ENCODE results near the gene DIP2C. TPM values are rescaled to one million over a fixed set of nuclear protein-coding genes. Genes with fewer than 3 reads are reported as not detected.

The DIP2C gene
- total and polyA plus RNA-seq, 2 donors: 21.0 to 24.3 TPM

DNA sequence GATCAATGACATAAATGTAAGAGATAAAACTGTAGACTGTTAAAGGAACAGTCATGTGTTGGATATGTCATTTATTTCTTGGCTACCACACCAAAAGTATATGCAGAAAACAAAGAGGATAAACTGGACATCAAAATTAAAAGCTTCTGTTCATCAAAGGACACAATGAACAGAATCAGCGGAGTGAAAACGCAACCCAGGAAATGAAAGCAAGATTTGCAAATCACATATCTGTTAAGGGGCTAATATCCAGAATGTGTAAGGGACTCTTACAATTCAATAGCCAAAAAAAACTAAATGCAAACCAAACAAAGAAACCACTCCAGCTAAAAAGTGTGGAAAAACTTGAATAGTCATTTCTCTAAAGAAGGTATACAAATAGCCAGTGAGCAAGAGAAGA, 390.0 kb downstream of the DIP2C start:
- WGBS: 93% methylated on average over 2 of the region's 2 CpGs
- Histone ChIP-seq H3K36me3 (ENCODE audit: insufficient read depth) (no peaks in the 10 kb centered on the region), H3K4me1 (ENCODE audit: insufficient read depth) (no peaks in the 10 kb centered on the region), H3K4me3 (ENCODE audit: low read depth, low read length) (no peak overlapping the region), H3K27ac (ENCODE audit: low read depth) (no peak overlapping the region)
- no peak for DNase-seq (ENCODE audit: extremely low spot score)

- no peak for DNase-seq (ENCODE audit: extremely low spot score)
- H3K27ac ChIP-seq (ENCODE audit: low read depth): no peak overlapping the region
- no peaks in the 10 kb centered on the region for H3K36me3 ChIP-seq (ENCODE audit: insufficient read depth)
- 86% methylated on average over 9 of the region's 9 CpGs for WGBS
- no peak overlapping the region for H3K4me3 ChIP-seq (ENCODE audit: low read depth, low read length)
- H3K4me1 ChIP-seq (ENCODE audit: insufficient read depth): no peaks in the 10 kb centered on the region
Observed at GRCh38 chr10:298033-298432, 391.4 kb downstream of the DIP2C start.

DNA sequence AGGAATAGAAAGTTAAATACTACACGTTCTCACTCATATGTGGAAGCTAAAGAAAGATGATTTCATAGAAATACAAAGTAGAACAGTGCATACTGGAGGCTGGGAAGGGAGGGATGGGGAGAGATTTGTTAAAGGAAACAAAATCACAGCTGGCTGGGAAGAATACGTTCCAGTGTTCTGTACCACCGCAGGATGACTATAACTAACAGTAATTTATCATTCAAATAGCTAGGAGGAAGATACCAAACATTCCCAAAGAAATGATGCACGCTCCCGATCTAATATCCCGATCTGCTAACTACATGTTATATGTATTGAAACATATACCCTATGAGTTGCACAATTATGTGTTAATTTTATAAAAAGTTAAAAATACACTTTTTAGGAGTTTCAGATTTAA, 391.9 kb downstream of the DIP2C start:
- Histone ChIP-seq H3K27ac (ENCODE audit: low read depth) (no peak overlapping the region), H3K4me3 (ENCODE audit: low read depth, low read length) (no peak overlapping the region), H3K4me1 (ENCODE audit: insufficient read depth) (no peaks in the 10 kb centered on the region), H3K36me3 (ENCODE audit: insufficient read depth) (no peaks in the 10 kb centered on the region)
- 33% methylated on average over 6 of the region's 6 CpGs for WGBS
- DNase-seq (ENCODE audit: extremely low spot score): no peak

GRCh38 chr10:293636-294035, 395.8 kb downstream of the DIP2C start:
- DNase-seq (ENCODE audit: extremely low spot score): no peak
- WGBS: 82% methylated on average over 4 of the region's 4 CpGs
- Histone ChIP-seq H3K27ac (ENCODE audit: low read depth) (no peak overlapping the region), H3K36me3 (ENCODE audit: insufficient read depth) (no peaks in the 10 kb centered on the region), H3K4me1 (ENCODE audit: insufficient read depth) (no peaks in the 10 kb centered on the region), H3K4me3 (ENCODE audit: low read depth, low read length) (no peak overlapping the region)

GRCh38 chr10:290026-290725, 399.3 kb downstream of the DIP2C start:
- Histone ChIP-seq H3K4me3 (ENCODE audit: low read depth, low read length) (no peak overlapping the region), H3K4me1 (ENCODE audit: insufficient read depth) (no peaks in the 10 kb centered on the region), H3K27ac (ENCODE audit: low read depth) (no peak overlapping the region), H3K36me3 (ENCODE audit: insufficient read depth) (peaks cover 1% of the 10 kb centered on the region)
- no peak for DNase-seq (ENCODE audit: extremely low spot score)
- 92% methylated on average over 17 of the region's 17 CpGs for WGBS

DNA sequence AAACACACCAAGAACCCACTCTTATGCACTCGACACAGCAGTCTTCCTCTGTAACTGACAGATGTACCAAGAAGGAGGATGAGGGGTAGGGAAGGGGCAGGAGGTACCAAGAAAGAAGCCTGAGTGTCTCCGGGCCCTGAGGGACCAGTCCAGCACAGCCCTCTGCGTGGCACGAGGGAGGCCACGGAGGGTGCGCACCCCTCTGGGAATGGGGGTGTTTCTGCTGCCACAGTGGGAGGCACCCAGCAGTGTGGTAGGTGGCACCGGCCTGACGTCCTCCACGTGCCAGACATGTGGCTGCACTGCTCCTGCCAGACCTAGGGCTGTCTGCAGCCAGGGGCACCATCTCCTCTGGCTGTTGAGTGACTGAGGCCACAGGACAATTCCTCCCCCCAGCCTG, 399.9 kb downstream of the DIP2C start:
- Histone ChIP-seq H3K27ac (ENCODE audit: low read depth) (no peak overlapping the region), H3K36me3 (ENCODE audit: insufficient read depth) (peaks cover 1% of the 10 kb centered on the region), H3K4me3 (ENCODE audit: low read depth, low read length) (no peak overlapping the region), H3K4me1 (ENCODE audit: insufficient read depth) (no peaks in the 10 kb centered on the region)
- DNase-seq (ENCODE audit: extremely low spot score): no peak
- 96% methylated on average over 9 of the region's 9 CpGs for WGBS

- Histone ChIP-seq H3K4me1 (ENCODE audit: insufficient read depth) (no peaks in the 10 kb centered on the region), H3K4me3 (ENCODE audit: low read depth, low read length) (no peak overlapping the region), H3K27ac (ENCODE audit: low read depth) (no peak overlapping the region), H3K36me3 (ENCODE audit: insufficient read depth) (peaks cover 1% of the 10 kb centered on the region)
- no peak for DNase-seq (ENCODE audit: extremely low spot score)
- WGBS: 94% methylated on average over 27 of the region's 27 CpGs
Observed at GRCh38 chr10:288316-289200, 400.9 kb downstream of the DIP2C start.

DNA sequence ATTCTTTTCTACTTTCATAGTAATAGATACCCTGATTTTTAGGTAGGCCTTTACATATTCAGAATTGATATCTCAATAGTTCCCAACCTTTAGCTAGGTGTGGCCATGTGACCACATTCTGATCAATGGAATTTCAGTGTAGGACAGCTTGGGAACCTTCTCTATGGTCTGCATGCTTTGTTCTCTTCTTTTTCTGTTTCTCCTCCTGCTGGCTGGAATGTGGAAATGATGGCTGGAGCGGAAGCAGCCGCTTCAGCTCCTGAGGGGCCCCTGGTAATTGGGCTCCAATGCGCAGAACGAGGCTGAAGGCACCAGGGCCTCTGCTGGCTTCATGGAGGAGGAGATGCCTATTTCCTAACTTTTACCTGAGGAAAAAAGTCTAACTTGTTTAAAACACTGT, 401.7 kb downstream of the DIP2C start:
- Histone ChIP-seq H3K36me3 (ENCODE audit: insufficient read depth) (peaks cover 1% of the 10 kb centered on the region), H3K4me3 (ENCODE audit: low read depth, low read length) (no peak overlapping the region), H3K4me1 (ENCODE audit: insufficient read depth) (no peaks in the 10 kb centered on the region), H3K27ac (ENCODE audit: low read depth) (no peak overlapping the region)
- DNase-seq (ENCODE audit: extremely low spot score): no peak
- 96% methylated on average over 4 of the region's 4 CpGs for WGBS

GRCh38 chr10:287026-287709, 402.3 kb downstream of the DIP2C start:
- Histone ChIP-seq H3K4me1 (ENCODE audit: insufficient read depth) (no peaks in the 10 kb centered on the region), H3K4me3 (ENCODE audit: low read depth, low read length) (no peak overlapping the region), H3K36me3 (ENCODE audit: insufficient read depth) (peaks cover 1% of the 10 kb centered on the region), H3K27ac (ENCODE audit: low read depth) (no peak overlapping the region)
- WGBS: 47% methylated on average over 4 of the region's 4 CpGs
- no peak for DNase-seq (ENCODE audit: extremely low spot score)

GRCh38 chr10:285216-285615, 404.3 kb downstream of the DIP2C start:
- WGBS: 85% methylated on average over 15 of the region's 15 CpGs
- H3K4me1 ChIP-seq (ENCODE audit: insufficient read depth): no peaks in the 10 kb centered on the region
- peaks cover 1% of the 10 kb centered on the region for H3K36me3 ChIP-seq (ENCODE audit: insufficient read depth)
- no peak for DNase-seq (ENCODE audit: extremely low spot score)
- H3K4me3 ChIP-seq (ENCODE audit: low read depth, low read length): no peak overlapping the region
- no peak overlapping the region for H3K27ac ChIP-seq (ENCODE audit: low read depth)

DNA sequence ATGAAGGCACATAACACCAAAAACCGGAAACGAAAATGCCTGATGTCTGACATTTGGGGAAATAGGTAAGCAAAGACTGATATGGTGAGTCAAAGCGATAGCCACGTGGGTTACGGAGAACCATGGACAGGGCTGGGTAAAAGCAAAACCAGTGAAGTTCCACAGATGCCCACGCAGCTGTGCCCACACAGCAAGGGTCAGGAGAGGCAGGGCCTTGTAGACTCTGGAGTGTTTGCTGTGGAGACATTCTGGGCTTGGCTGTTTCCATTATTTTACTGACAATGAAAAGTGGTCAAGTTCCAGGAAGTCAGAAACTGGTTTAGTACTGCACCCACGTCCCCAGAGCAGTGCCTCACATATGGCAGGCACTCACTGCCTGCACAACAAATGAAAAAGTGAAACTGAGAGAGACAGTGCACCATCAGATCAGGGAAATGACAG, 405.5 kb downstream of the DIP2C start:
- no peak for DNase-seq (ENCODE audit: extremely low spot score)
- no peak overlapping the region for H3K27ac ChIP-seq (ENCODE audit: low read depth)
- no peak overlapping the region for H3K4me3 ChIP-seq (ENCODE audit: low read depth, low read length)
- no peaks in the 10 kb centered on the region for H3K4me1 ChIP-seq (ENCODE audit: insufficient read depth)
- WGBS: 90% methylated on average over 7 of the region's 7 CpGs
- peaks cover 1% of the 10 kb centered on the region for H3K36me3 ChIP-seq (ENCODE audit: insufficient read depth)

DNA sequence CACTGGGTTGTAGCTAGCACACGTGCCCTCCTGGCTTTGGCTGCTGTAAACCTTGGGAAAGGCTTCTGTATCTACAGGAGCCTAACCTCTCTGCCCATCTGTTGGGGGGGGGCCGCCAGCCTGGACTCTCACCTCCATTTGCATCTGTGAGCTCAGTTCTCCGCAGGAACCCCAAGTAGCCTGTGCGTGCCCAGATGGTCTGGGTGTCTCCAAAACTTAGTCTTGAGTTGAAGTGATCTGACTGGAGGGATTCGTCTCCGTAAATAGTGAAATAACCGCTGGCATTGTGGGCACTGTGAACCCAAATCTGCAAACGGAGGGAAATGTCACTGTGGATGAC, 406.4 kb downstream of the DIP2C start:
- no peak overlapping the region for H3K4me3 ChIP-seq (ENCODE audit: low read depth, low read length)
- no peaks in the 10 kb centered on the region for H3K4me1 ChIP-seq (ENCODE audit: insufficient read depth)
- WGBS: 93% methylated on average over 8 of the region's 8 CpGs
- H3K27ac ChIP-seq (ENCODE audit: low read depth): no peak overlapping the region
- no peak for DNase-seq (ENCODE audit: extremely low spot score)
- peaks cover 1% of the 10 kb centered on the region for H3K36me3 ChIP-seq (ENCODE audit: insufficient read depth)

DNA sequence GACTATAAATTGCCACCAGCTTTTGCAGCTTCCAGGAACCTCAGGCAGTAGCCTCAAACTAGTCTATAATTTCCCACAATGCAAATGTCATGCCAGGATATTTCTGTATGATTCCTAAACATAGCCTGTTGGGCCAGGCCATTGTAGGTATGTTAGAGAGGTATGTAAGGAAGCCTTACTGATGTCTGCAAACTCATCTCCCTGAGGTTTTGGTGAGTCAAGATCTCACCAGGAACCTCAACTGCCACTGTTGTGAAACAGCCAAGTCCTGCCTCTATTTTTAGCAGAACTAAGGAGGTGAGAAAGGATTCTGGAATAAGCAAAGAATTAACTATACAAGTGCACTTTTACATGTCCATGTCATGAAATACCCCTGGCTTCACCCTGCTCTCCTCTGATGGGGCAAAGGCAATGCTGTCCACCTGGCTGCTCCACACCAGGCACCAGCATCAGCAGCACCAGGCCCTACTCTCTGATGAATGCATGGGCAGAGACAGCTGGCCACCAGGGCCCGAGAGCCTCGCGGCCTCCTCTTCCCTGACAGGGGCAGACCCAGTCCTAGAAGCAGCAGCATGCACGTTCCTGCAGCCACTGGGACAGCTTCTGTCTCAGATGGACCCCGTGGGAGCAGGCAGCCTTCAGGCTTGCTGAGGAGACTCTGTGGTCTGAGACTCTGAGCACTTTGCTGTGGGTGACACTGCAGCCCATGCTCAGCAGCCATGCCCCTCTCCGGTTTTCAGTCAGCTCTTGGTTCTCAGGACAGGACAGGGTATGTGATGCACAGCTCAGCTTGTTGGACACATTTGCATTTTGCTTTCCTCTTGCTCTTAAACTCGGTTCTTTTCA, 407.0 kb downstream of the DIP2C start:
- H3K36me3 ChIP-seq (ENCODE audit: insufficient read depth): peaks cover 1% of the 10 kb centered on the region
- no peak for DNase-seq (ENCODE audit: extremely low spot score)
- H3K27ac ChIP-seq (ENCODE audit: low read depth): no peak overlapping the region
- H3K4me3 ChIP-seq (ENCODE audit: low read depth, low read length): no peak overlapping the region
- WGBS: 84% methylated on average over 7 of the region's 7 CpGs
- H3K4me1 ChIP-seq (ENCODE audit: insufficient read depth): no peaks in the 10 kb centered on the region

Data from urinary bladder (tissue), 4 donors.